Caco-2 (cell line): ENCODE measurements around the gene PARVB. TPM values are rescaled to one million over a fixed set of nuclear protein-coding genes. Genes with fewer than 3 reads are reported as not detected.

Experiments used
- BruUV-seq: library from RNA; stranded (reverse); fragments of 400-500 nt; replicated peaks from 2 replicates; lab custom pipeline; 2021; lab: Mats Ljungman, UMichigan
- CTCF ChIA-PET: fragments of 300-600 bp; sonication (Branson Sonifier 250); formaldehyde crosslinking; loops from one replicate; lab custom pipeline; 2022; ENCODE audit warnings: antibody characterized with exemption; lab: Charles Lee
- POLR2A ChIA-PET: fragments of 300-600 bp; sonication (Branson Sonifier 250); formaldehyde crosslinking; loops from one replicate; lab custom pipeline; 2022; ENCODE audit warnings: antibody characterized with exemption; lab: Charles Lee
- DNase-seq, 2 experiments: peaks; one replicate each; pipeline versions ENCODE4 v3.0.0 to v3.0.0-alpha.2; 2020 to 2022
- H3K27me3 ChIP-seq: replicated peaks from 2 replicates; pipeline ENCODE4 v1.6.0; 2011; ENCODE audit warnings: low read length; ENCODE audit not compliant: control insufficient read depth, insufficient read depth
- H3K36me3 ChIP-seq: 2 replicates; pipeline ENCODE4 v1.5.1; 2011; ENCODE audit warnings: low read length; ENCODE audit not compliant: control insufficient read depth, insufficient read depth
- H3K4me1 ChIP-seq: fragments of 250-450 bp; sonication (Bioruptor Pico); 2 replicates; pipeline ENCODE4 v1.5.1; 2020; ENCODE audit warnings: mild to moderate bottlenecking
- H3K4me3 ChIP-seq: 2 replicates; pipeline ENCODE4 v1.5.1; 2011; ENCODE audit warnings: low read depth, mild to moderate bottlenecking, control low read depth, low read length
- H3K9me3 ChIP-seq: fragments of 250-450 bp; sonication (Bioruptor Pico); 2 replicates; pipeline ENCODE4 v1.5.1; 2020; ENCODE audit warnings: mild to moderate bottlenecking, moderate library complexity
- H3K27ac Mint-ChIP-seq: one replicate; pipeline ENCODE4 v1.8.0; 2022; ENCODE audit warnings: mixed read lengths; ENCODE audit not compliant: unreplicated experiment
- H3K27me3 Mint-ChIP-seq: one replicate; pipeline ENCODE4 v1.8.0; 2022; ENCODE audit warnings: mixed read lengths; ENCODE audit not compliant: insufficient read depth, unreplicated experiment
- H3K36me3 Mint-ChIP-seq: one replicate; pipeline ENCODE4 v1.8.0; 2022; ENCODE audit warnings: mild to moderate bottlenecking, mixed read lengths; ENCODE audit not compliant: insufficient read depth, unreplicated experiment
- H3K4me1 Mint-ChIP-seq: one replicate; pipeline ENCODE4 v1.8.0; 2022; ENCODE audit warnings: low read depth, mixed read lengths; ENCODE audit not compliant: unreplicated experiment
- H3K4me3 Mint-ChIP-seq: one replicate; pipeline ENCODE4 v1.8.0; 2022; ENCODE audit warnings: mild to moderate bottlenecking, moderate library complexity, mixed read lengths; ENCODE audit not compliant: unreplicated experiment
- H3K9me3 Mint-ChIP-seq: one replicate; pipeline ENCODE4 v1.8.0; 2022; ENCODE audit warnings: mixed read lengths; ENCODE audit not compliant: unreplicated experiment
- CTCF ChIP-seq, 2 experiments: fragments of 200-600 bp in 1 of 2; IDR thresholded peaks; 1 replicate in 1 of 2; 2 replicates in 1 of 2; pipeline versions ENCODE4 v1.5.1 to v1.8.0; 2011 to 2022; ENCODE audit warnings: antibody characterized with exemption in 1 of 2, control low read depth in 1 of 2, inconsistent platforms in 1 of 2, low read depth in 1 of 2, low read length in 1 of 2, mild to moderate bottlenecking in 1 of 2, moderate library complexity in 1 of 2; ENCODE audit not compliant: insufficient read depth in 1 of 2, severe bottlenecking in 1 of 2, unreplicated experiment in 1 of 2
- intact Hi-C: fragments of 100-400 bp; cut with micrococcal nuclease; formaldehyde crosslinking; loops from one replicate; pipeline ENCODE4 v1.10.0; 2022; ENCODE audit not compliant: unreplicated experiment
- total RNA-seq: library from RNA; stranded (reverse); gene quantifications from 2 replicates; pipeline ENCODE4 v1.2.3, GENCODE V29; 2022

PARVB gene
- total RNA-seq, 1 experiment from 2014 or later: 28.8 TPM

DNA sequence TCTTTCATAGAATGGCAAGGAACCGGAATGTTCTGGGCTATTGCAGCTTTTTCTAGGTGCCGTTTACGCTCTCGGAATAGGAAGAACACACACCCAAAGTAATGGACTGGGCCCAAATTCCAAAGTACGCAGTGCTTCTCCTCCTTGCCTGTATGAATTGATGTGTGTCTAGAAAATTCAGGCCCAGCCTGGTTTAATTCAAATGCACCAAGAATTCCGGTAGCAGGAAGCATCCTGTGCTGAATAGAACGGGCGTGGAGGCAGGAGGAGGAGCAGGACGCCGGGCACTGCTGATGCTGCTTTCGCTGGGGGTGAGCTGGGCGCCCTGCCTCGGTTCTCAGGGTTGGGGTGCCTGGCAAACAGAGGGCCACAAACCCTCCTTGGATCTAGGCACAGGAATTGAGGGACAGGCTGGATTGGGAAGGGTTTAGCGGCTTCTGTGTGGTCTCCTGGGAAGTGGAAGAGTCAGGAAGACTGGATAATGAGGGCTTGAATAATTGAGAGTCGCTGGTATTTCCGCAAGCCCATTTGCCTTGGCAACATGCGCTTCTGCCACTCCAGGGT, 2.0 kb downstream of the PARVB start:
- ChIA-PET CTCF (interaction anchor here (0.5 kb wide), 1 partner anchor 35 kb away, joined by 5 read pairs; no protein-coding TSS in a partner anchor), POLR2A (interaction anchor here (0.5 kb wide), 1 partner anchor 1170 kb away, joined by 3 read pairs; no protein-coding TSS in a partner anchor)
- Mint-ChIP-seq H3K4me1 (peaks cover 6% of the 10 kb centered on the region), H3K36me3 (no peaks in the 10 kb centered on the region), H3K9me3 (no peaks in the 10 kb centered on the region), H3K27me3 (no peaks in the 10 kb centered on the region), H3K27ac (no peak overlapping the region), H3K4me3 (no peak overlapping the region)
- H3K4me1 ChIP-seq: peaks cover 10% of the 10 kb centered on the region; the same call in 1 of the 2 replicates
- no peak overlapping the region for H3K4me3 ChIP-seq
- no TSS peak for BruUV-seq
- no peaks in the 10 kb centered on the region for H3K36me3 ChIP-seq
- H3K27me3 ChIP-seq: no peaks in the 10 kb centered on the region
- DNase-seq: no peak
- intact Hi-C loops: no loop called here
- no peak for TF ChIP-seq CTCF (IDR thresholded peaks at IDR 0.05; ENCODE audit: insufficient read depth in 1 of 2, low read depth in 1 of 2, low read length in 1 of 2, severe bottlenecking in 1 of 2, unreplicated experiment in 1 of 2)
- no peaks in the 10 kb centered on the region for H3K9me3 ChIP-seq

DNA sequence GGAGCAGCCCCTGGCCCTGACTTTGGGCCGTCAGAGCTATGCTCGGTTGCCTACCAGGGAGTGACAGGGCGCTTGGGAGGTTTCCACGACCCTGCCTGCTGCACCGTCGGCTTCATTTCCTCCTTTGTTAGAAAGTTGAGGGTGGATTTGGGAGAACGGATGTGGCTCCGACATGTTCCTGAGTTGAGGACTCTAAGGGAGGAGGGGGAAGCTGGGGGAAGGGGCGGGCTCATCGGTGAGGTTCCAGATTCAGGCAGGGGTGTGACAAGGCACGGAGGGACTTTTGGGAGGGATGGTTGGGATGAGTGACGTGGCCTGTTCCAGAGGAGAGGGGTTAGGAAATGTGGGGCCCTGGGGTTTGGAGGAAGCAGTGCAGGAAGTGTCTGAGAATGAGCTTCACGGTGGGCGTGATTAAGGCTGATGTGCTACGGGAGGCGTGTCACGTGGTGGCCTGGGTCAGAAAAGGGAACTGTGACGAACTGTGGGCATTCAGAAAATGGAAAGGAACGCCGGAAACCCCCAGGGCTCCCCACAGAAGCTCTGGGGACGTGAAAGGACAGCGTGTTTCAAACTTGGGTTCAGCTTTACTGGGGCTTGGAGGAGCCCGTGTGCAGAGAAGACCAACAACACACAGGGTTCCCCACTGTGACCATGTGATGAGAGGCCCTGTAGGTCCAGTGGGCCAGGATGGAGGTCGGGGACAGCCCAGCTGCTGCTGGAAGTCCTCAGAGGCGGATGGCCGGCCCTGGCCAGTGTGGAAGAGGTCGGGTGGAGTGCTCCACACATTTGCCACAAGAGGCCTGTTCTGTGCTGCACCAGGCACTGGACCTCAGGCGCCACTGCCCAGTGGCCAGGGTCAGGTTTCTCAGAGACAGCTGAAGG, 2.8 kb downstream of the PARVB start:
- TF ChIP-seq CTCF (IDR thresholded peaks at IDR 0.05; ENCODE audit: insufficient read depth in 1 of 2, low read depth in 1 of 2, low read length in 1 of 2, severe bottlenecking in 1 of 2, unreplicated experiment in 1 of 2): no peak
- H3K4me3 Mint-ChIP-seq: no peak overlapping the region
- intact Hi-C loops: no loop called here
- Histone ChIP-seq H3K27me3 (no peaks in the 10 kb centered on the region), H3K4me1 (peaks cover 10% of the 10 kb centered on the region; the same call in 1 of the 2 replicates), H3K36me3 (no peaks in the 10 kb centered on the region), H3K9me3 (no peaks in the 10 kb centered on the region), H3K4me3 (no peak overlapping the region)
- no peak overlapping the region for H3K27ac Mint-ChIP-seq
- ChIA-PET CTCF (no interaction called here), POLR2A (interaction anchor here (0.5 kb wide), 1 partner anchor 1171 kb away, joined by 3 read pairs; no protein-coding TSS in a partner anchor)
- H3K4me1 Mint-ChIP-seq: peaks cover 6% of the 10 kb centered on the region
- no peaks in the 10 kb centered on the region for H3K9me3 Mint-ChIP-seq
- H3K27me3 Mint-ChIP-seq: no peaks in the 10 kb centered on the region
- DNase-seq: no peak
- H3K36me3 Mint-ChIP-seq: no peaks in the 10 kb centered on the region
- no TSS peak for BruUV-seq

DNA sequence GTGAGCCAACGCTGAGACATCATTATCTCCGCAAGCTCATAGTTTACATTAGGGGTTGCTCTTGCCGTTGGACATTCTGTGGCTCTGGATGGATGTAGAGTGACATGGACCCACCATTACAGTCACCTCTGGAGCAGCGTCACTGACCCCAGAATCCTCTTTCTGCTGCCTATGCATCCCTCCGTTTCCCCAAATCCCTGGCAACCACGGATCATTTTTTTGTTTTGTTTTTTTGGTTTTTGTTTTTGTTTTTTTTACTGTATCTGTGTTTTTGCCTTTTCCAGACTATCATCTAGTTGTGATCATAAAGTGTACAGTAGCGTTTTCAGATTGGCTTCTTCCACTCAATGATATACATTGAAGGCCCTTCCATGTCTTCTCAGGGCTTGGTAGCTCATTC, 4.0 kb downstream of the PARVB start:
- no peak for DNase-seq
- peaks cover 6% of the 10 kb centered on the region for H3K4me1 Mint-ChIP-seq
- no peak for TF ChIP-seq CTCF (IDR thresholded peaks at IDR 0.05; ENCODE audit: insufficient read depth in 1 of 2, low read depth in 1 of 2, low read length in 1 of 2, severe bottlenecking in 1 of 2, unreplicated experiment in 1 of 2)
- ChIA-PET POLR2A (no interaction called here), CTCF (interaction anchor here (1.2 kb wide), 1 partner anchor 58 kb away, joined by 3 read pairs; no protein-coding TSS in a partner anchor)
- intact Hi-C loops: no loop called here
- Histone ChIP-seq H3K4me1 (peaks cover 8% of the 10 kb centered on the region; the same call in 1 of the 2 replicates), H3K9me3 (no peaks in the 10 kb centered on the region), H3K27me3 (no peaks in the 10 kb centered on the region), H3K36me3 (no peaks in the 10 kb centered on the region), H3K4me3 (no peak overlapping the region)
- H3K4me3 Mint-ChIP-seq: no peak overlapping the region
- BruUV-seq: no TSS peak
- no peaks in the 10 kb centered on the region for H3K9me3 Mint-ChIP-seq
- no peaks in the 10 kb centered on the region for H3K27me3 Mint-ChIP-seq
- no peaks in the 10 kb centered on the region for H3K36me3 Mint-ChIP-seq
- no peak overlapping the region for H3K27ac Mint-ChIP-seq
